HCT116 (cell line): Measurements from ENCODE around the gene DNM1L. TPM values are rescaled to one million over a fixed set of nuclear protein-coding genes. Genes with fewer than 3 reads are reported as not detected.

Source experiments
- ATAC-seq: fragments of 200-7000 bp; cut with Tn5 transposase; 2 replicates; pipeline ENCODE4 v1.9.1; 2020; ENCODE audit warnings: mild to moderate bottlenecking, moderate library complexity
- BruUV-seq: library from RNA; stranded (reverse); fragments of 400-500 nt; replicated peaks from 2 replicates; lab custom pipeline; 2021; lab: Mats Ljungman, UMichigan
- CTCF ChIA-PET: fragments of 300-600 bp; sonication (Branson Sonifier 250); formaldehyde crosslinking; loops from one replicate; lab custom pipeline; 2021; ENCODE audit warnings: antibody characterized with exemption; lab: Charles Lee
- POLR2A ChIA-PET: fragments of 300-600, 350-600 bp; sonication (Branson Sonifier 250); formaldehyde crosslinking; loops from one replicate; lab custom pipeline; 2021; ENCODE audit warnings: antibody characterized with exemption; lab: Charles Lee
- RAD21 ChIA-PET, 2 experiments: fragments of 300-600 bp; sonication (Branson Sonifier 250); formaldehyde crosslinking; loops; one replicate each; lab custom pipeline; 2023; ENCODE audit warnings: low total read pairs in 2 of 2; ENCODE audit not compliant: uncharacterized antibody in 2 of 2, unreplicated experiment in 2 of 2, low non-redundant PET in 1 of 2; lab: Charles Lee
- DNase-seq: peaks from one replicate; pipeline ENCODE4 v3.0.0-alpha.2; 2010; ENCODE audit warnings: low read depth, low spot score
- H2AFZ ChIP-seq: fragments of 200-600 bp; shearing (Covaris generic), sonication (generic); 2 replicates; pipeline ENCODE4 v1.6.1; 2017; ENCODE audit warnings: low read depth, mixed run types, mixed read lengths, antibody characterized with exemption, low read length; ENCODE audit not compliant: poor library complexity, severe bottlenecking
- H3K27ac ChIP-seq: 2 replicates; pipeline ENCODE4 v1.5.1; 2012; ENCODE audit warnings: low read depth, low read length
- H3K27me3 ChIP-seq: fragments of 200-600 bp; sonication (generic); 2 replicates; pipeline ENCODE4 v1.6.1; 2016; ENCODE audit warnings: mixed run types, low read length, mixed read lengths; ENCODE audit not compliant: insufficient read depth
- H3K36me3 ChIP-seq, 2 experiments: fragments of 200-500 bp in 1 of 2; fragments of 200-600 bp in 1 of 2; sonication (Bioruptor generic) in 1 of 2; sonication (generic) in 1 of 2; 2 replicates each; pipeline versions ENCODE4 v1.5.1 to v1.6.1; 2014 to 2016; ENCODE audit warnings: low read length in 2 of 2, inconsistent platforms in 1 of 2, mixed read lengths in 1 of 2, mixed run types in 1 of 2; ENCODE audit not compliant: insufficient read depth in 2 of 2, control insufficient read depth in 1 of 2
- H3K4me1 ChIP-seq, 2 experiments: fragments of 200-600 bp in 1 of 2; sonication (generic) in 1 of 2; 2 replicates each; pipeline versions ENCODE4 v1.5.1 to v1.6.1; 2012 to 2017; ENCODE audit warnings: low read length in 2 of 2, inconsistent platforms in 1 of 2, mild to moderate bottlenecking in 1 of 2, mixed read lengths in 1 of 2, mixed run types in 1 of 2, moderate library complexity in 1 of 2; ENCODE audit not compliant: insufficient read depth in 2 of 2, control insufficient read depth in 1 of 2
- H3K4me2 ChIP-seq: fragments of 200-600 bp; sonication (generic); 2 replicates; pipeline ENCODE4 v1.6.1; 2017; ENCODE audit warnings: mixed run types, low read length, mixed read lengths
- H3K4me3 ChIP-seq, 2 experiments: fragments of 200-600 bp in 1 of 2; sonication (generic) in 1 of 2; replicated peaks in 1 of 2; 2 replicates each; pipeline ENCODE4 v1.5.1; 2011 to 2016; ENCODE audit warnings: low read length in 2 of 2, control low read depth in 1 of 2, low read depth in 1 of 2, mild to moderate bottlenecking in 1 of 2, mixed read lengths in 1 of 2, mixed run types in 1 of 2
- H3K79me2 ChIP-seq: fragments of 200-600 bp; sonication (generic); 2 replicates; pipeline ENCODE4 v1.6.1; 2017; ENCODE audit warnings: mild to moderate bottlenecking, mixed run types, low read length, moderate library complexity, mixed read lengths; ENCODE audit not compliant: insufficient read depth
- H3K9ac ChIP-seq: fragments of 200-600 bp; sonication (generic); 2 replicates; pipeline ENCODE4 v1.6.1; 2016; ENCODE audit warnings: low read length, mixed read lengths
- H3K9me2 ChIP-seq: fragments of 200-600 bp; sonication (generic), shearing (Covaris generic); 2 replicates; pipeline ENCODE4 v1.6.1; 2017; ENCODE audit warnings: mixed run types, mild to moderate bottlenecking, moderate library complexity; ENCODE audit not compliant: insufficient read depth
- H3K9me3 ChIP-seq, 2 experiments: fragments of 200-500 bp in 1 of 2; fragments of 200-600 bp in 1 of 2; sonication (Bioruptor generic) in 1 of 2; sonication (generic) in 1 of 2; 2 replicates each; pipeline ENCODE4 v1.6.1; 2014 to 2017; ENCODE audit warnings: low read length in 2 of 2, mixed read lengths in 2 of 2, inconsistent platforms in 1 of 2, low read depth in 1 of 2, mild to moderate bottlenecking in 1 of 2, mixed run types in 1 of 2, moderate library complexity in 1 of 2; ENCODE audit not compliant: control insufficient read depth in 1 of 2, insufficient read depth in 1 of 2
- H4K20me1 ChIP-seq: fragments of 200-600 bp; sonication (generic), shearing (Covaris generic); 2 replicates; pipeline ENCODE4 v1.6.1; 2017; ENCODE audit warnings: mixed run types, mild to moderate bottlenecking, moderate library complexity; ENCODE audit not compliant: insufficient read depth
- ELF1 ChIP-seq: IDR thresholded peaks from 2 replicates; pipeline ENCODE4 v1.6.1; 2012; ENCODE audit warnings: low read depth, borderline replicate concordance
- EZH2phosphoT487 ChIP-seq: fragments of 200-600 bp; IDR thresholded peaks from 2 replicates; pipeline ENCODE4 v1.6.1; 2018; ENCODE audit warnings: antibody characterized with exemption, borderline replicate concordance
- SIN3A ChIP-seq: IDR thresholded peaks from 2 replicates; pipeline ENCODE4 v1.6.1; 2012; ENCODE audit warnings: low read depth
- SP1 ChIP-seq: IDR thresholded peaks from 2 replicates; pipeline ENCODE4 v1.6.1; 2012; ENCODE audit warnings: low read depth
- TCF7L2 ChIP-seq: IDR thresholded peaks from 2 replicates; pipeline ENCODE4 v1.7.0; 2011; ENCODE audit warnings: borderline replicate concordance, inconsistent platforms; ENCODE audit not compliant: insufficient read depth, insufficient read length; ENCODE audit errors: extremely low read depth
- ZBTB33 ChIP-seq: IDR thresholded peaks from 2 replicates; pipeline ENCODE4 v1.6.1; 2011; ENCODE audit warnings: mild to moderate bottlenecking, low read length, moderate library complexity; ENCODE audit not compliant: insufficient replicate concordance; ENCODE audit errors: extremely low read depth
- intact Hi-C: fragments of 100-400 bp; cut with micrococcal nuclease; formaldehyde crosslinking; loops from 2 replicates; pipeline ENCODE4 v1.10.0; 2022
- total RNA-seq: library from RNA; stranded (reverse); gene quantifications from one replicate; pipeline ENCODE4 v1.2.1, GENCODE V29; 2021; ENCODE audit not compliant: unreplicated experiment

DNM1L gene
- total RNA-seq, 1 experiment from 2014 or later = 69.7 TPM

- Histone ChIP-seq H3K27me3 (no peaks in the 10 kb centered on the region), H3K9me2 (no peaks in the 10 kb centered on the region), H3K9me3 (no peaks in the 10 kb centered on the region), H3K27ac (no peak overlapping the region), H3K36me3 (peaks cover 30 to 49% of the 10 kb centered on the region in 2 experiments; a peak in 3 of 4 replicates), H4K20me1 (no peaks in the 10 kb centered on the region), H3K79me2 (peaks cover 21% of the 10 kb centered on the region), H3K4me1 (no peaks in the 10 kb centered on the region), H3K4me2 (no peak overlapping the region), H3K4me3 (no peak overlapping the region), H3K9ac (no peak overlapping the region), H2AFZ (no peak overlapping the region)
- no peak for ATAC-seq
- no TSS peak for BruUV-seq
- TF ChIP-seq SIN3A = no peak
- TF ChIP-seq ZBTB33 = no peak
- no peak for TF ChIP-seq SP1
- TF ChIP-seq EZH2phosphoT487 = no peak
- TF ChIP-seq ELF1 = no peak
- CTCF ChIA-PET = interaction anchor here (1.1 kb wide), 1 partner anchor 1086 kb away, joined by 4 read pairs; no protein-coding TSS in a partner anchor
- POLR2A ChIA-PET = no interaction called here
- intact Hi-C loops = loop anchor here (10.0 kb wide), 1 partner anchor 284 kb away; no protein-coding TSS in a partner anchor
- RAD21 ChIA-PET = no interaction called here
- no peak for DNase-seq
These were observed 60.2 kb downstream of the DNM1L start for GRCh38 chr12:32739279-32739678.

- Histone ChIP-seq H3K27me3 (no peaks in the 10 kb centered on the region), H3K4me3 (no peak overlapping the region), H3K9me3 (no peaks in the 10 kb centered on the region), H3K9ac (no peak overlapping the region), H3K9me2 (no peaks in the 10 kb centered on the region), H3K27ac (no peak overlapping the region), H3K79me2 (peaks cover 30% of the 10 kb centered on the region), H4K20me1 (no peaks in the 10 kb centered on the region), H3K4me2 (no peak overlapping the region), H2AFZ (no peak overlapping the region), H3K36me3 (peaks cover 42 to 61% of the 10 kb centered on the region in 2 experiments; a peak in 3 of 4 replicates), H3K4me1 (no peaks in the 10 kb centered on the region)
- intact Hi-C loops = no loop called here
- ATAC-seq (no peak), DNase-seq (no peak)
- CTCF ChIA-PET = interaction anchor here (1.1 kb wide), 1 partner anchor 13 kb away, joined by 3 read pairs; no protein-coding TSS in a partner anchor
- RAD21 ChIA-PET = no interaction called here
- BruUV-seq = no TSS peak
- TF ChIP-seq TCF7L2 = no peak
- POLR2A ChIA-PET = no interaction called here
These were observed 63.0 kb downstream of the DNM1L start for GRCh38 chr12:32742133-32742532.
